GM10248 (cell line): Measurements from ENCODE around the gene PRR33.

Experiments
- CTCF ChIA-PET: fragments of 300-600 bp; sonication (Branson Sonifier 250); formaldehyde crosslinking; extraction: SDS; loops from one replicate; lab custom pipeline; 2021; ENCODE audit warnings: antibody characterized with exemption; lab: Yijun Ruan, JAX
- POLR2A ChIA-PET: fragments of 350-650 bp; sonication (Branson Sonifier 250); formaldehyde crosslinking; extraction: SDS; loops from one replicate; lab custom pipeline; 2020; ENCODE audit warnings: antibody characterized with exemption; lab: Yijun Ruan, JAX
- DNase-seq: peaks from one replicate; pipeline ENCODE4 v3.0.0; 2012; ENCODE audit errors: extremely low spot score
- TF ChIP-seq, protein P1 (sequence below): IDR thresholded peaks from 2 replicates; pipeline ENCODE4 v1.5.1; 2012; ENCODE audit warnings: mild to moderate bottlenecking, low read depth; ENCODE audit errors: extremely low read depth, missing control alignments, control extremely low read depth

Gene PRR33

DNA sequence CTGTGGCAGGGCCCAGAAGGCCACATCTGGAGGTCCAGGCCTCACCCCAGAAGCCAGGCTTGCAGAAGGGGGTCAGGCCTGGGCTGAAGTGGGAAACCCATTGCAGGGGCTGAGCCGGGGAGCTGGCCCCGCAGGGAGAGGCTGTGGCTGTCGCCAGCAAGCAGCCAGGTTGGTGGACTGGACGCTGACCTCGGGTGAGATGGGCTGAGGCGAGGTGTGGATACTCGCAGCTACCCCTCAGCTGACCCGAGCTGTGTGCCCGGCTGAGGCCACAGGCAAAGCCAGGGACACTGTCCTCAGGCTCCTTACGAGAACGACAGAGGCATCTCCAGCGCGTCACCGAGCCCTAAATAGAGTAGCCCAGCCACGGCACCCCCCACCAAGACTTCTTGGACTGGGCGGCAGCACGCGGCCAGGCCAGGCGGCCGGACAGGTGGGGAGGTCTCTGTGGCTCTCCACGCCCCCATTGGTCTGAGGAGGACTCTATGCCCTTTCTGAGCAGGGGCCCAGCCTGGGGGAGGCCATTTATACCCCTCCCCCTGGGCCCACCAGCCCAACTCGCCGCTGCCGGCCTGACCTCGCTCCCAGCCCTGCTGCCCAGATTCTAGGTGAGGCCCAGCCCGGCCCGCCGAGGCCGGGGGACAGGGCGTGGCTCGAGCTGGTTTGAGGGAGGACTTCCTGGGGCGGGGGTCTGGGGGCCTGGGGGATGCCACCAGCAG is 53.1 kb downstream of the PRR33 start, which contains the start of gene TNNI2:
TNNI2 (plus strand) TSS at position 556 of the 719 bp plus-strand sequence. CDS start 716 bp downstream, outside the sequence.
- no peak for DNase-seq
- TF ChIP-seq, protein P1, sequence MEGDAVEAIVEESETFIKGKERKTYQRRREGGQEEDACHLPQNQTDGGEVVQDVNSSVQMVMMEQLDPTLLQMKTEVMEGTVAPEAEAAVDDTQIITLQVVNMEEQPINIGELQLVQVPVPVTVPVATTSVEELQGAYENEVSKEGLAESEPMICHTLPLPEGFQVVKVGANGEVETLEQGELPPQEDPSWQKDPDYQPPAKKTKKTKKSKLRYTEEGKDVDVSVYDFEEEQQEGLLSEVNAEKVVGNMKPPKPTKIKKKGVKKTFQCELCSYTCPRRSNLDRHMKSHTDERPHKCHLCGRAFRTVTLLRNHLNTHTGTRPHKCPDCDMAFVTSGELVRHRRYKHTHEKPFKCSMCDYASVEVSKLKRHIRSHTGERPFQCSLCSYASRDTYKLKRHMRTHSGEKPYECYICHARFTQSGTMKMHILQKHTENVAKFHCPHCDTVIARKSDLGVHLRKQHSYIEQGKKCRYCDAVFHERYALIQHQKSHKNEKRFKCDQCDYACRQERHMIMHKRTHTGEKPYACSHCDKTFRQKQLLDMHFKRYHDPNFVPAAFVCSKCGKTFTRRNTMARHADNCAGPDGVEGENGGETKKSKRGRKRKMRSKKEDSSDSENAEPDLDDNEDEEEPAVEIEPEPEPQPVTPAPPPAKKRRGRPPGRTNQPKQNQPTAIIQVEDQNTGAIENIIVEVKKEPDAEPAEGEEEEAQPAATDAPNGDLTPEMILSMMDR, result no peak
- ChIA-PET CTCF (interaction anchor here (0.7 to 1.9 kb wide), 9 partner anchors 10 to 318 kb away, joined by 3 to 20 read pairs (median 4); no protein-coding TSS in a partner anchor), POLR2A (no interaction called here)
